Omental fat pad (tissue), 4 donors: ENCODE results near the gene RYR2. TPM values are rescaled to one million over a fixed set of nuclear protein-coding genes. Genes with fewer than 3 reads are reported as not detected.

Experiments used
- ATAC-seq: fragments of 150-250 bp; one replicate; pipeline ENCODE4 v1.9.1; 2016; ENCODE audit warnings: mild to moderate bottlenecking, moderate library complexity; ENCODE audit not compliant: low FRiP score
- DNase-seq: peaks from one replicate; pipeline ENCODE4 v3.0.0-alpha.2; 2019; ENCODE audit warnings: low spot score
- total RNA-seq, 4 donors: library from RNA; depleted of rRNA; stranded (reverse); fragments of >200 nt; gene quantifications; one replicate each; pipeline ENCODE4 v1.1.0, GENCODE V29; 2016
- TF ChIP-seq, protein P1 (sequence below), 3 donors: fragments of 450-650 bp; IDR thresholded peaks; one replicate each; pipeline ENCODE4 v1.5.1; 2016 to 2017; ENCODE audit warnings: antibody characterized with exemption in 3 of 3, mild to moderate bottlenecking in 3 of 3, moderate library complexity in 2 of 3

The RYR2 gene
- total RNA-seq, 4 donors from 2014 or later: 0.19 to 2.4 (median 1.2) TPM

DNA sequence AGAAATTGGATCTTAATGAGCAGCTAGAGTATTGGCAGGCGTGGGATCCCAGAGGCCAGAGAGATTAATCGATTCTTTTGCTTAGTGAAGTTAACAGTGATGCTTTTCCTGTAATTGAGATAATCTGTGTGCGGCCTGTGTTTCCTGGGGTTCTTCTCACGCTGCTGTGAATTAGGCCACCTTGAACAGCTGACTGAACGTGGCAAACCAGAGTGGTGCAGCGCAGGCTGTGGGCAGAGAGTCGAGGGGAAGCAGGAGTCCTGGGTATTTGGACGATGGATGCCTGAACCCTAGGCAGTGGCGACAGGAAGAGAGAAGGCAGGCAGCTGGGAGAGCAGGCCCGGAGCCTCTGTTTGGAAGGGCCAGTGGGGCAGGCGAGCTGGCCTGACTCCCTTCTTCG, 51.7 kb downstream of the RYR2 start:
- DNase-seq (no peak), ATAC-seq (no peak)
- TF ChIP-seq, protein P1, sequence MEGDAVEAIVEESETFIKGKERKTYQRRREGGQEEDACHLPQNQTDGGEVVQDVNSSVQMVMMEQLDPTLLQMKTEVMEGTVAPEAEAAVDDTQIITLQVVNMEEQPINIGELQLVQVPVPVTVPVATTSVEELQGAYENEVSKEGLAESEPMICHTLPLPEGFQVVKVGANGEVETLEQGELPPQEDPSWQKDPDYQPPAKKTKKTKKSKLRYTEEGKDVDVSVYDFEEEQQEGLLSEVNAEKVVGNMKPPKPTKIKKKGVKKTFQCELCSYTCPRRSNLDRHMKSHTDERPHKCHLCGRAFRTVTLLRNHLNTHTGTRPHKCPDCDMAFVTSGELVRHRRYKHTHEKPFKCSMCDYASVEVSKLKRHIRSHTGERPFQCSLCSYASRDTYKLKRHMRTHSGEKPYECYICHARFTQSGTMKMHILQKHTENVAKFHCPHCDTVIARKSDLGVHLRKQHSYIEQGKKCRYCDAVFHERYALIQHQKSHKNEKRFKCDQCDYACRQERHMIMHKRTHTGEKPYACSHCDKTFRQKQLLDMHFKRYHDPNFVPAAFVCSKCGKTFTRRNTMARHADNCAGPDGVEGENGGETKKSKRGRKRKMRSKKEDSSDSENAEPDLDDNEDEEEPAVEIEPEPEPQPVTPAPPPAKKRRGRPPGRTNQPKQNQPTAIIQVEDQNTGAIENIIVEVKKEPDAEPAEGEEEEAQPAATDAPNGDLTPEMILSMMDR (IDR thresholded peaks at IDR 0.05): no peak

DNA sequence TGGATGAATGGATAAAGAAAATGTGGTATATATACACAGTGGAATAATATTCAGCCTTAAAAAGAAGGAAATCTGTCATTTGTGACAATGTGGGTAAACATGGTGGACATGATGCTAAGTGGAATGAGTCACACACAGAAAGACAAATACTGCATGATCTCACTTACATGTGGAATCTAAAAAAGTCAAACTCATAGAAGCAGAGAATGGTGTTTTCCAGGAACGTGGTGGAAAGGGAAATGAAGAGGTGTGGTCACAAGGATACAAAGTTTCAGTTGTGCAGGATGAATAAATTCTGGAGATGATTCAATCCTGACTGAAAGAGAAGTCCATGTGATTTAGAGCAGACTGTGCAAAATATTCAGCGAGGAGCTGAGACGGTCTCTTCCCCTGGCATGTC, 56.6 kb downstream of the RYR2 start:
- DNase-seq (no peak), ATAC-seq (no peak)
- TF ChIP-seq, protein P1 (IDR thresholded peaks at IDR 0.05): no peak

DNA sequence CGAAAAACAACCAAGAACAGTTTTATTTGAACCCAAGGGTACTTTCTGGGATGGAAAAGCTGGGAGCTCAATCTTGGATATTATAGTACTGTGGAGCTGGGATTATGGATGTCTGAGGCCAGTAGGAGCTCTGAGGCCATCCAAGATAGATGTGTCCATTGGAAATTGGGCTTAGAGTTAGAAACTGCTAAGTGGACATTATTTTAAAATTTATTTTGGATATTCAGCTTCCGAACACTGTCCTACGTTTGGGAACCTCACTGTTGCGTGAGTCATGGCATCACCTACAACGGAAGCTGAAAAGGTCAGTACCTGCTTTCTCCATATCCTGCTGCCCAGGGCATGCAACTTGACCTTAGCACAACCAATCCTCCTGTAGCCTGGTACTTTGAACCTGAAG, 61.0 kb downstream of the RYR2 start:
- DNase-seq (no peak), ATAC-seq (no peak)
- TF ChIP-seq, protein P1 (IDR thresholded peaks at IDR 0.05): no peak

DNA sequence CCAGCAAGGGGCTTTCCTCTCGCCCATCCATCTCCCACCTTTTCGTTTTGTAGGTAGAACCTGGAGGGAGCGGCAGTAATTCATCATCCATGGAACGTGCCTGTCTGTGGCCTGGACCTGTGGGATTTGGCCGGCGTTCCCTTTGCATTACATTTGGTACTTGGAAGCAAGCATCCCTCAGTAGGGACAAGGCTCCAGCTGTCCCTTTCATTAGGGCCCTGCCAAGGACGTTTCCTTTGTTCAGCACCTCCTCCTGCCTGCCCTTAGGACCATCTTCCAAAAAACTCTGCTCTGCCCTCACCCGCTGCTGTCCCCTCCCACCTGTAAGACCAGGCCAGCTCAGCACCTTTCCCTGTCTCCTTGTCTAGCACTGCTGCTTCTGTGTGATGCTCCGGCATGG, 62.1 kb downstream of the RYR2 start:
- TF ChIP-seq, protein P1 (IDR thresholded peaks at IDR 0.05): no peak
- DNase-seq: no peak
- no peak for ATAC-seq

DNA sequence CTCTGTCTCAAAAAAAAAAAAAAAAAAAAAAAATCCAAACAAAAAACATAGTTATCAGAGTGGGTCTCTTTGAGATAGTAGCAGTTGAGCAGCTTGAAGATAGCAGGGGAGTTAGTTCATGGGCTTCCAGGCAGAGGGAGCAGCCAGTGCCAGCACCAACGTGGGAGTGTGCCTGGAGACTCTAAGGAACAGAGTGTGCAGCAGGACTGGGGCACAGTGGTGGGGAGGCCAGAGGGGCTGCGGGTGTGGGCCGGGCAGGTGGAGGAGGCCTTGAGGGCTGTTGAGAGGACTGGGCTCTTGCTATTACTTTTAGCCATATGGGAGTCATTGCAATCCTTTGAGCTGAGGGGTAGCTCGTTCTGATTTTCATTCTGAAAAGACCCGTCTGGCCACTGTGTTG, 63.8 kb downstream of the RYR2 start:
- no peak for ATAC-seq
- TF ChIP-seq, protein P1 (IDR thresholded peaks at IDR 0.05): no peak
- no peak for DNase-seq

DNA sequence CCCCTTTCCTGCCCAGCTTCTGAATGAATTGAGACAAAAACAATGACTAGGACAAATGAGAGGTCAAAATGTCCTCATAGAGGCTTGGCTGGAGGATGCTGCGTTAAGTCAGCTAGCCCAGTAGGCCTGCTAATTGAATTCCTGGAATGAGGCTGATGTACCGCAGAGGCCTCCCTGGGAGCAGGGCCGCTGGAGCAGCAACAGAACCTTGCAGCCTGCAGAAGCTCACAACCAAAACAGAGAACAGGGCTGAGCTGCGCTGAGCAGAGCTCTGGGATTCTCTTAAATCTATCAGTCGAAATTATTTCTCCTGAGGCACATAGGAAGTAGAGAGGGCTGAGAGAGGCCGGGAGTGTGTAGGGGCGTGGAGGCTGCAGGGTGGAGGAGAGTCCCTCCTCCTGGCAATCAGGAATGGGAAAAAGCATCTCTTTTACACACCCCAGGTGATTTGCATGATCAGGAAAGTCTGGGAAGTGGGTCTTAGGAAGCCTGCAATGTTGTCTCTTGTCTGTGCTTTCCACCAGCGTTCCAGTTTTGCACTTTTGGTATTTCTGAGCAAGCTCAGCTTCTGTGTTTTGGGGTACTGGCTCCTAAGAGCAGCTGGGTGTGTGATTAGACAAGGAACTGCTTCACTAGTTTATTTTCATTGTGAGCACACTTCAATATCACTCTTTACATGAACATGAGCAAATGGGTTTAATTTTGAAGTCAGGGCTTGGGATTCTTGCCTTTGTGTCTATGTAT, 66.5 kb downstream of the RYR2 start:
- TF ChIP-seq, protein P1 (IDR thresholded peaks at IDR 0.05): no peak
- no peak for DNase-seq
- no peak for ATAC-seq

DNA sequence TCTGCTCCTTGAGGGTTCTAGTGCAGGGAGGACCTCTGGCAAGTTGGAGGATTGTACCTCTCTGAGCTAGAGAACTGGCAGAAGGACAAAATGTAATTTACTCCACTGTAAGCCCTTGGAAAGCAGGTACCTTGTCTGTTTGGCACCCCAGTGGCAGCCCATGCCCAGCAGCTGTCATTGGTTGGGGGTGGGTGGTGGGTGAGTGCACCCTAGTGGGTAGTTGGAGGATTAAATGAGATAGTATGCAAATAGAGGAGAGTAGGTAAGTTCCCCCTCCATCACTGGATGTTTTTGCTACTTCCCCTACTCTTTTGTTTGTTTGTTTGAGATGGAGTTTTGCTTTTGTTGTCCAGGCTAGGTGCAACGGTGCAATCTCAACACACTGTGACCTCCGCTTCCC, 69.8 kb downstream of the RYR2 start:
- DNase-seq: no peak
- TF ChIP-seq, protein P1 (IDR thresholded peaks at IDR 0.05): no peak
- no peak for ATAC-seq
